HEK293 (cell line): ENCODE data around the gene TBX15.

Experiments used
- CTCF ChIA-PET: fragments of 350-600 bp; formaldehyde crosslinking; extraction: SDS; loops from one replicate; lab custom pipeline; 2021; ENCODE audit warnings: antibody characterized with exemption; lab: Yijun Ruan, JAX
- POLR2A ChIA-PET: fragments of 300-600 bp; formaldehyde crosslinking; extraction: SDS; loops from one replicate; lab custom pipeline; 2020; ENCODE audit warnings: antibody characterized with exemption, inconsistent platforms; lab: Yijun Ruan, JAX
- H3K27ac ChIP-seq: fragments of 200-500 bp; sonication (Bioruptor generic); 2 replicates; pipeline ENCODE4 v1.5.1; 2014; ENCODE audit warnings: low read depth, low read length, control low read depth, inconsistent platforms; ENCODE audit errors: extremely low read depth
- H3K36me3 ChIP-seq, 2 experiments: fragments of 200-500 bp in 1 of 2; sonication (Bioruptor generic) in 1 of 2; 1 replicate in 1 of 2; 2 replicates in 1 of 2; pipeline ENCODE4 v1.5.1; 2014 to 2017; ENCODE audit warnings: inconsistent platforms in 2 of 2, low read length in 2 of 2; ENCODE audit not compliant: control insufficient read depth in 2 of 2, insufficient read depth in 1 of 2
- H3K4me1 ChIP-seq: fragments of 200-500 bp; sonication (Bioruptor generic); 2 replicates; pipeline ENCODE4 v1.5.1; 2014; ENCODE audit warnings: mild to moderate bottlenecking, low read length, inconsistent platforms; ENCODE audit not compliant: control insufficient read depth, insufficient read depth
- H3K4me3 ChIP-seq: 2 replicates; pipeline ENCODE4 v1.5.1; 2011; ENCODE audit warnings: low read depth, mild to moderate bottlenecking, control low read depth, low read length, moderate library complexity
- H3K9me3 ChIP-seq: fragments of 200-500 bp; sonication (Bioruptor generic); 2 replicates; pipeline ENCODE4 v1.5.1; 2014; ENCODE audit warnings: low read depth, low read length, inconsistent platforms; ENCODE audit not compliant: control insufficient read depth, insufficient read depth
- GLIS2 ChIP-seq: fragments of 450-650 bp; formaldehyde crosslinking; IDR thresholded peaks from 2 replicates; pipeline ENCODE4 v1.5.1; 2016; ENCODE audit warnings: missing biosample characterization, missing genetic modification characterization
- HOXC10 ChIP-seq: sonication (generic); formaldehyde crosslinking; IDR thresholded peaks from 2 replicates; pipeline ENCODE4 v1.8.1; 2023; ENCODE audit warnings: mild to moderate bottlenecking, missing genetic modification reagents
- MYNN ChIP-seq: fragments of 450-650 bp; formaldehyde crosslinking; IDR thresholded peaks from 2 replicates; pipeline ENCODE4 v1.5.1; 2016; ENCODE audit warnings: missing biosample characterization, missing genetic modification characterization, borderline replicate concordance
- ZBTB20 ChIP-seq: fragments of 450-650 bp; formaldehyde crosslinking; IDR thresholded peaks from 2 replicates; pipeline ENCODE4 v1.5.1; 2016; ENCODE audit warnings: missing biosample characterization, missing genetic modification characterization
- ZNF112 ChIP-seq: fragments of 450-650 bp; formaldehyde crosslinking; IDR thresholded peaks from 2 replicates; pipeline ENCODE4 v1.5.0; 2017; ENCODE audit warnings: missing biosample characterization, missing genetic modification characterization
- ZNF114 ChIP-seq: fragments of 450-650 bp; formaldehyde crosslinking; IDR thresholded peaks from 2 replicates; pipeline ENCODE4 v1.5.0; 2017; ENCODE audit warnings: missing biosample characterization, missing genetic modification characterization
- ZNF132 ChIP-seq: fragments of 450-650 bp; formaldehyde crosslinking; IDR thresholded peaks from 2 replicates; pipeline ENCODE4 v1.5.1; 2017; ENCODE audit warnings: missing biosample characterization, missing genetic modification characterization, borderline replicate concordance
- ZNF221 ChIP-seq: fragments of 450-650 bp; formaldehyde crosslinking; IDR thresholded peaks from 2 replicates; pipeline ENCODE4 v1.5.1; 2017; ENCODE audit warnings: missing biosample characterization, missing genetic modification characterization, borderline replicate concordance
- ZNF223 ChIP-seq: fragments of 450-650 bp; formaldehyde crosslinking; IDR thresholded peaks from 2 replicates; pipeline ENCODE4 v1.5.1; 2016; ENCODE audit warnings: missing biosample characterization, missing genetic modification characterization
- ZNF23 ChIP-seq: fragments of 450-650 bp; formaldehyde crosslinking; IDR thresholded peaks from 2 replicates; pipeline ENCODE4 v1.5.1; 2016; ENCODE audit warnings: missing biosample characterization, missing genetic modification characterization, borderline replicate concordance
- ZNF391 ChIP-seq: fragments of 450-650 bp; formaldehyde crosslinking; IDR thresholded peaks from 2 replicates; pipeline ENCODE4 v1.5.1; 2016; ENCODE audit warnings: low read depth, missing biosample characterization, missing genetic modification characterization, borderline replicate concordance
- ZNF555 ChIP-seq: fragments of 450-650 bp; formaldehyde crosslinking; conservative IDR thresholded peaks from 2 replicates; pipeline ENCODE4 v1.5.1; 2017; ENCODE audit warnings: missing biosample characterization, mild to moderate bottlenecking, missing genetic modification characterization, inconsistent platforms
- ZNF626 ChIP-seq: fragments of 450-650 bp; sonication (Bioruptor Pico); formaldehyde crosslinking; IDR thresholded peaks from 2 replicates; pipeline ENCODE4 v1.5.1; 2018; ENCODE audit warnings: missing biosample characterization, missing genetic modification characterization, inconsistent platforms
- ZNF639 ChIP-seq: fragments of 450-650 bp; formaldehyde crosslinking; IDR thresholded peaks from 2 replicates; pipeline ENCODE4 v1.5.1; 2016; ENCODE audit warnings: missing biosample characterization, missing genetic modification characterization
- ZNF677 ChIP-seq: fragments of 450-650 bp; IDR thresholded peaks from 2 replicates; pipeline ENCODE4 v1.5.0; 2018; ENCODE audit warnings: missing biosample characterization, mild to moderate bottlenecking, missing genetic modification characterization, moderate library complexity
- TF ChIP-seq, protein P1 (sequence below): fragments of 450-650 bp; IDR thresholded peaks from 2 replicates; pipeline ENCODE4 v1.5.1; 2018; ENCODE audit warnings: missing biosample characterization, mild to moderate bottlenecking, missing genetic modification characterization
- TF ChIP-seq, protein P2 (sequence below): fragments of 450-650 bp; formaldehyde crosslinking; IDR thresholded peaks from 2 replicates; pipeline ENCODE4 v1.5.1; 2017; ENCODE audit warnings: missing biosample characterization, missing genetic modification characterization

Gene TBX15

GRCh38 chr1:118986555-118987467 is 1.3 kb downstream of the TBX15 start (continued):
- TF ChIP-seq, protein P1, sequence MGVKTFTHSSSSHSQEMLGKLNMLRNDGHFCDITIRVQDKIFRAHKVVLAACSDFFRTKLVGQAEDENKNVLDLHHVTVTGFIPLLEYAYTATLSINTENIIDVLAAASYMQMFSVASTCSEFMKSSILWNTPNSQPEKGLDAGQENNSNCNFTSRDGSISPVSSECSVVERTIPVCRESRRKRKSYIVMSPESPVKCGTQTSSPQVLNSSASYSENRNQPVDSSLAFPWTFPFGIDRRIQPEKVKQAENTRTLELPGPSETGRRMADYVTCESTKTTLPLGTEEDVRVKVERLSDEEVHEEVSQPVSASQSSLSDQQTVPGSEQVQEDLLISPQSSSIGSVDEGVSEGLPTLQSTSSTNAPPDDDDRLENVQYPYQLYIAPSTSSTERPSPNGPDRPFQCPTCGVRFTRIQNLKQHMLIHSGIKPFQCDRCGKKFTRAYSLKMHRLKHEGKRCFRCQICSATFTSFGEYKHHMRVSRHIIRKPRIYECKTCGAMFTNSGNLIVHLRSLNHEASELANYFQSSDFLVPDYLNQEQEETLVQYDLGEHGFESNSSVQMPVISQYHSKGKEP (tag by site-specific recombination), result no peak
- TF ChIP-seq, protein P2, sequence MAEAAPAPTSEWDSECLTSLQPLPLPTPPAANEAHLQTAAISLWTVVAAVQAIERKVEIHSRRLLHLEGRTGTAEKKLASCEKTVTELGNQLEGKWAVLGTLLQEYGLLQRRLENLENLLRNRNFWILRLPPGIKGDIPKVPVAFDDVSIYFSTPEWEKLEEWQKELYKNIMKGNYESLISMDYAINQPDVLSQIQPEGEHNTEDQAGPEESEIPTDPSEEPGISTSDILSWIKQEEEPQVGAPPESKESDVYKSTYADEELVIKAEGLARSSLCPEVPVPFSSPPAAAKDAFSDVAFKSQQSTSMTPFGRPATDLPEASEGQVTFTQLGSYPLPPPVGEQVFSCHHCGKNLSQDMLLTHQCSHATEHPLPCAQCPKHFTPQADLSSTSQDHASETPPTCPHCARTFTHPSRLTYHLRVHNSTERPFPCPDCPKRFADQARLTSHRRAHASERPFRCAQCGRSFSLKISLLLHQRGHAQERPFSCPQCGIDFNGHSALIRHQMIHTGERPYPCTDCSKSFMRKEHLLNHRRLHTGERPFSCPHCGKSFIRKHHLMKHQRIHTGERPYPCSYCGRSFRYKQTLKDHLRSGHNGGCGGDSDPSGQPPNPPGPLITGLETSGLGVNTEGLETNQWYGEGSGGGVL (tag by site-specific recombination), result no peak
- TF ChIP-seq ZBTB20 (no peak), GLIS2 (no peak)
- TF ChIP-seq, all 188 proteins: peak for 0

DNA sequence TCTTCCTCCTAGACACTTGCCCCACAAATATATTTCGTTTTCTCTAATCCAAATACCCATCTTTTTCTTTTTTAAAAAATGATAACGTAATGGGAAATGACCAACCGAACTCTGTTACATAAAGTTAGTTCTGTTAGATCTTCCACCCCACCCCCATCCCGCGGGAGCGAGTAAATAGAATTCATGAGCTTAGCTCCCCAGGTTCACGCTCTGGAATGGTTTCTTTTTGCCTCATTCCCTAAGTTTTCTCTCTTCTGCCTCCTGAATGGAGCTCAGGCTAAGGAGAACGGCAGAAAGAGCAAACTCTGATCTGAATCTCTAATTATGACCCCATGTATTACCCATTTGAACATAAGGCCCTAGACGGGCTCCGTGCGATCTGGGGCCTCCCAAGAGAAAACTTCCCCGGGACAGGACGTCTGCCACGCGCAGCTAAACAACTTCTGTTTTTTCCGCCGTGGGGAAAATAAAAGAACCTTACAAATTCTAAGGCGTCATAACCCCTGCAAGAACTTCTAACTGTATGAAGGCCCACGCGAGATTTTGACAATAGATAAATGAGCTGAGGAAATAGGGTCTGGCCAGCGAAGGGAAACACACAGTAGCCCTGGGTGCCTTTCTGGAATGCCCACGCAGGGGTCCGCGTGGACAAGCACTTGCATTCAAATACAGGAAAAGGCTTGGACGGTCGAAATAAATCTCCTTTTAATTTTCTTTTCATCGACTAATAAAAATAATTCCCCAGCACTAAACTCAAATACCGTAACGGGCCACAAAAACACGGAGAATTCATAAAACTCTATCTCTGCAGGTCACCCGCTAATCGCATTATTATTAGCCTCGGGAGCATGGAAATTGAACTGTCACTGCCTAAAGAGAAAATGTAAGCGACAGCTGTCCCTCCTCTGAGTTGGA is 2.2 kb downstream of the TBX15 start:
- Histone ChIP-seq H3K36me3 (no peaks in the 10 kb centered on the region), H3K4me3 (no peak overlapping the region), H3K4me1 (no peaks in the 10 kb centered on the region), H3K9me3 (no peaks in the 10 kb centered on the region), H3K27ac (no peak overlapping the region)
- TF ChIP-seq ZNF626 (tag by site-specific recombination), result no peak
- TF ChIP-seq ZNF677, result no peak
- TF ChIP-seq ZNF391 (tag by site-specific recombination), result no peak
- TF ChIP-seq ZNF221 (tag by site-specific recombination), result no peak
- TF ChIP-seq ZNF555, result no peak
- TF ChIP-seq ZNF112 (tag by site-specific recombination), result no peak
- no peak for TF ChIP-seq ZNF639 (tag by site-specific recombination)
- no peak for TF ChIP-seq ZNF23
- TF ChIP-seq ZNF223 (tag by site-specific recombination), result no peak
- TF ChIP-seq HOXC10, result no peak
- no peak for TF ChIP-seq ZNF114 (tag by site-specific recombination)
- no peak for TF ChIP-seq ZNF132 (tag by site-specific recombination)
- TF ChIP-seq MYNN (tag by site-specific recombination), result no peak
- ChIA-PET POLR2A (no interaction called here), CTCF (no interaction called here)
